Peyer's patch (tissue), 4 donors: ENCODE data around the gene ZC3H12D. TPM values are rescaled to one million over a fixed set of nuclear protein-coding genes. Genes with fewer than 3 reads are reported as not detected.
"Not testable (repeated sequence)": the region's sequence is repeated elsewhere in the genome, so short reads cannot be mapped to it uniquely, and the experiment has no call there.

Experiments used
- DNase-seq, 3 donors: peaks; one replicate each; pipeline ENCODE4 v3.0.0-alpha.2; 2017 to 2019
- H3K27ac ChIP-seq, 4 donors: fragments of 200-600 bp; sonication (generic); one replicate each; pipeline ENCODE4 v1.5.1; 2016 to 2019
- H3K27me3 ChIP-seq, 2 donors: fragments of 200-600 bp; sonication (generic); one replicate each; pipeline ENCODE4 v1.5.1; 2019
- H3K36me3 ChIP-seq, 3 donors: fragments of 200-600 bp; sonication (generic); one replicate each; pipeline ENCODE4 v1.5.1; 2016 to 2019
- H3K4me1 ChIP-seq, 4 donors: fragments of 200-600 bp; sonication (generic); one replicate each; pipeline ENCODE4 v1.5.1; 2016 to 2019
- H3K4me3 ChIP-seq, 4 donors: fragments of 200-600 bp; sonication (generic); 1 replicate in 3 of 4; 2 replicates in 1 of 4; pipeline ENCODE4 v1.5.1; 2016 to 2019; ENCODE audit warnings: mild to moderate bottlenecking in 1 of 4
- H3K9me3 ChIP-seq, 4 donors: fragments of 200-600 bp; sonication (generic); one replicate each; pipeline ENCODE4 v1.5.1; 2016 to 2019; ENCODE audit warnings: mild to moderate bottlenecking in 1 of 4
- POLR2A ChIP-seq, 2 donors: fragments of 450-650 bp; IDR thresholded peaks; one replicate each; pipeline ENCODE4 v1.5.1; 2017; ENCODE audit warnings: antibody characterized with exemption in 2 of 2, mild to moderate bottlenecking in 2 of 2, moderate library complexity in 2 of 2
- total RNA-seq, 4 donors: library from RNA; depleted of rRNA; stranded (reverse); fragments of >200 nt; gene quantifications; one replicate each; pipeline ENCODE4 v1.1.0, GENCODE V29; 2016
- TF ChIP-seq, protein P1 (sequence below), 6 experiments: fragments of 450-650 bp in 4 of 6; fragments of 200-600 bp in 2 of 6; sonication (generic) in 1 of 6; IDR thresholded peaks; one replicate each; pipeline ENCODE4 v1.5.1; 2017 to 2019; ENCODE audit warnings: antibody characterized with exemption in 6 of 6, mild to moderate bottlenecking in 3 of 6, moderate library complexity in 1 of 6

ZC3H12D gene
- total RNA-seq, 4 donors from 2014 or later: 7.8 to 32.2 (median 18.5) TPM

DNA sequence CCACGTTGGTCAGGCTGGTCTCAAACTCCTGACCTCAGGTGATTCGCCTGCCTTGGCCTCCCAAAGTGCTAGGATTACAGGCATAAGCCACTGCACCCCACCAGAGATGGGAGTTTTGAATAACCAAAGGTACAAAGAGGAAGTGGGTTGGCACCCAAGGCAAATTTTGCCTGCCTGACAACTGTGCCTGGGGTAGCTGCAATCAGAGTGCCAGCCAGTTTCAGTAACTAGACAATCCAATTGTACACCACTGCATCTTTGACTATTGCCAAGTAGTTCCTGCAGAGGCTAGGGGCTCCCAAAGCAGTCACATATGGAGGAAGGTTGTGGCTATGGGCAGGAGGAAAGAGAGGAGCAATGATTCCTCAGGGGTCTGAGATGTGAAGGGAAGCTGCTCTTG, 16.6 kb downstream of the ZC3H12D start:
- DNase-seq: peak in 2 of 3 donors; percentile 72 to 73
- Histone ChIP-seq H3K4me3 (no peak overlapping the region), H3K4me1 (peaks cover 0 to 21% (median 11%) of the 10 kb centered on the region in 4 donors), H3K36me3 (no peaks in the 10 kb centered on the region), H3K27ac (peak overlapping the region in 2 of 4 donors; percentile 64 to 74), H3K9me3 (no peaks in the 10 kb centered on the region), H3K27me3 (no peaks in the 10 kb centered on the region)
- TF ChIP-seq, protein P1, sequence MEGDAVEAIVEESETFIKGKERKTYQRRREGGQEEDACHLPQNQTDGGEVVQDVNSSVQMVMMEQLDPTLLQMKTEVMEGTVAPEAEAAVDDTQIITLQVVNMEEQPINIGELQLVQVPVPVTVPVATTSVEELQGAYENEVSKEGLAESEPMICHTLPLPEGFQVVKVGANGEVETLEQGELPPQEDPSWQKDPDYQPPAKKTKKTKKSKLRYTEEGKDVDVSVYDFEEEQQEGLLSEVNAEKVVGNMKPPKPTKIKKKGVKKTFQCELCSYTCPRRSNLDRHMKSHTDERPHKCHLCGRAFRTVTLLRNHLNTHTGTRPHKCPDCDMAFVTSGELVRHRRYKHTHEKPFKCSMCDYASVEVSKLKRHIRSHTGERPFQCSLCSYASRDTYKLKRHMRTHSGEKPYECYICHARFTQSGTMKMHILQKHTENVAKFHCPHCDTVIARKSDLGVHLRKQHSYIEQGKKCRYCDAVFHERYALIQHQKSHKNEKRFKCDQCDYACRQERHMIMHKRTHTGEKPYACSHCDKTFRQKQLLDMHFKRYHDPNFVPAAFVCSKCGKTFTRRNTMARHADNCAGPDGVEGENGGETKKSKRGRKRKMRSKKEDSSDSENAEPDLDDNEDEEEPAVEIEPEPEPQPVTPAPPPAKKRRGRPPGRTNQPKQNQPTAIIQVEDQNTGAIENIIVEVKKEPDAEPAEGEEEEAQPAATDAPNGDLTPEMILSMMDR (IDR thresholded peaks at IDR 0.05): no peak
- TF ChIP-seq POLR2A (IDR thresholded peaks at IDR 0.05): no peak

DNA sequence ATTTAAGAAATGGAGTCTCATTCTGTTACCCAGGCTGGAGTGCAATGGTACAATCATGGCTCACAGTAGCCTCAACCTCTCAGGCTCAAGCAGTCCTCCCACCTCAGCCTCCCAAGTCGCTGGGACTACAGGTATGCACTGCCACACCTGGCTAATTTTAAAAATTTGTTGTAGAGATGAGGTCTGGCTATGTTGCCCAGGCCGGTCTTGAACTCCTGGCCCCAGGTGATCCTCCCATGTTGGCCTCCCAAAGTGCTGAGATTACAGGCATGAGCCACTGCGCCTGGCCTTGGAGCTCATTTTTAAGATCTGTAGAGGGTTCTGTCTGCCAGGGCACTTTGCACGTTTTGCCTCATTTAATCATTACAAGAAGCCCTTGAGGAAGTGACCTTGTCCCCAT, 17.5 kb downstream of the ZC3H12D start:
- Histone ChIP-seq H3K4me3 (no peak overlapping the region), H3K36me3 (no peaks in the 10 kb centered on the region), H3K27ac (peak overlapping the region in 1 of 4 donors; percentile 74), H3K9me3 (no peaks in the 10 kb centered on the region), H3K27me3 (no peaks in the 10 kb centered on the region), H3K4me1 (peaks cover 0 to 15% (median 3%) of the 10 kb centered on the region in 4 donors)
- no peak for TF ChIP-seq POLR2A (IDR thresholded peaks at IDR 0.05)
- TF ChIP-seq, protein P1 (IDR thresholded peaks at IDR 0.05): no peak
- no peak for DNase-seq

DNA sequence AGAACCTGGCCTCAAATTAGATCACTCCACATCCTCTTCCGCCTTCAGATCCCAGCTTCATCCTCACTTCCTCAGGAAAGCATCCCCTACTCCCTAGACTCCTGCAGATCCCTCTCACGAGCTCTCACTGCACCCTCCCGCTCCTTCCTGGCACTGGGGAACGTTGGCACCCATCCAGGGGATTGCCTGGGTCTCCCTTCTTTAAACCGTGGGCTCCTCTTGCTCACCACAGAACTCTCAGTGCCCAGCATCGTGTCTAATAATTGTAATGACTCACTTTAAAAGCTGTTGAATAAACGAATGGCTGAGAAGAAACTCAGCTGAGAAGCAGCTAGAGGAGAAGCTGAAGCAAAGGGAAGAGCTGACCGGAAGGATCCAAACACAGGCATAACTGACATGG, 20.4 kb downstream of the ZC3H12D start:
- Histone ChIP-seq H3K27me3 (no peaks in the 10 kb centered on the region), H3K27ac (peak overlapping the region in 1 of 4 donors; percentile 25), H3K4me1 (peaks cover 0 to 12% (median 3%) of the 10 kb centered on the region in 4 donors), H3K4me3 (no peak overlapping the region), H3K9me3 (no peaks in the 10 kb centered on the region), H3K36me3 (peaks cover 0 to 14% (median 0%) of the 10 kb centered on the region in 3 donors)
- TF ChIP-seq, protein P1 (IDR thresholded peaks at IDR 0.05): no peak
- TF ChIP-seq POLR2A (IDR thresholded peaks at IDR 0.05): no peak
- DNase-seq: no peak

DNA sequence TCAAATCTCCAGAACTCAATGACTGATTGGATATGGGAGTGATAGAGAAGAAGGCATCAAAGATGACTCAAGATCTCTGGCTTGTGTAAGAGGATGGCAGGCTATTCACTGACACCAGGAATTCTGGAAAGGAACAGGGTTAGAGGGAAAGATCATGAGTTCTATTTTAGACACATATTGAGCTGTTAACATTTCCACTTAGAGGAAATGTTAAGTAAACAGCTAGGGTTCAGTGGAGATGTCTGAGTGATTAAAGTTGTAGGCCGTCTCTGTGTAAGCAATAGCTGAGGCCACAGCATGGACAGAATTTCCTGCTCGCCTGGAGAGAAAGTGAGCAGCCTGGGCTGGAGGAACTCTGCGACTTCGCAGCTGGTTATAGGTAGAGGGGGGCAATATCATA, 21.0 kb downstream of the ZC3H12D start:
- no peak for DNase-seq
- no peak overlapping the region for H3K4me3 ChIP-seq
- TF ChIP-seq, protein P1 (IDR thresholded peaks at IDR 0.05): no peak
- TF ChIP-seq POLR2A (IDR thresholded peaks at IDR 0.05): no peak
- H3K4me1 ChIP-seq: peaks cover 0 to 12% (median 3%) of the 10 kb centered on the region in 4 donors
- H3K27me3 ChIP-seq: no peaks in the 10 kb centered on the region
- no peaks in the 10 kb centered on the region for H3K9me3 ChIP-seq
- peak overlapping the region in 1 of 4 donors; percentile 25 for H3K27ac ChIP-seq
- H3K36me3 ChIP-seq: peaks cover 0 to 17% (median 0%) of the 10 kb centered on the region in 3 donors

DNA sequence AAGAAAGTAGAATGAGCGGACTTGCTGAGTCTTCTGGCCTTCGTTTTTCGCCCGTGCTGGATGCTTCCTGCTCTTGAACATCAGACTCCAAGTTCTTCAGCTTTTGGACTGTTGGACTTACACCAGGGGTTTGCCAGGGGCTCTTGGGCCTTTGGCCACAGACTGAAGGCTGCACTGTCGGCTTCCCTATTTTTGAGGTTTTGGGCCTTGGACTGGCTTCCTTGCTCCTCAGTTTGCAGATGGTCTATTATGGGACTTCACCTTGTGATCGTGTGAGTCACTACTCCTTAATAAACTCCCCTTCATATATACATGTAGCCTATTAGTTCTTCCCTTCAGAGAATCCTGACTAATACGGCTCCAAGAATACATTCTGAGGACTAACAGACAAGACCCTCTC, 22.1 kb downstream of the ZC3H12D start:
- H3K27ac ChIP-seq, H3K27me3 ChIP-seq, H3K4me3 ChIP-seq, DNase-seq, H3K9me3 ChIP-seq: not testable (repeated sequence)
- Histone ChIP-seq H3K36me3 (peaks cover 0 to 17% (median 0%) of the 10 kb centered on the region in 3 donors), H3K4me1 (peaks cover 0 to 12% (median 3%) of the 10 kb centered on the region in 4 donors)

DNA sequence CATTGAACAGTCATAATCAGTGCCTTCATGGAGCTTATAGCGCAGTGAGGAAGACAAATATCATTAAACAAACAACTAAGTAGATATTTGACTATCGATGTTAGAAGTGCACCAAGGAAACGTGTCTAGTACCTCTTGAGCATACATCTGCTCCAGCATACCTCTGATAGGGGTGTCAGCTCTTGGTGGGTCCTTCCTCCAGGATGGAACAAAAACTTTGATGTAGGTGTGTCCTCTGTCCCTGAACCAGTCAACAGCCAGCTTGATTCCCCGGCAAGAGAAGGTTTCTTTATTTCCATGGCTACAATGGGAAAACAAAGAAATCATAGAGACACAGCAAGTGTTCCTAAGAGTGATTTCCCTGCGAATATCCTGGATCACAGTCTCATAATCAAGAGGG, 23.1 kb downstream of the ZC3H12D start:
- Histone ChIP-seq H3K27me3 (no peaks in the 10 kb centered on the region), H3K36me3 (peaks cover 0 to 17% (median 0%) of the 10 kb centered on the region in 3 donors), H3K4me3 (no peak overlapping the region), H3K9me3 (no peaks in the 10 kb centered on the region), H3K27ac (no peak overlapping the region), H3K4me1 (peaks cover 0 to 12% (median 0%) of the 10 kb centered on the region in 4 donors)
- no peak for TF ChIP-seq POLR2A (IDR thresholded peaks at IDR 0.05)
- TF ChIP-seq, protein P1 (IDR thresholded peaks at IDR 0.05): no peak
- DNase-seq: no peak

DNA sequence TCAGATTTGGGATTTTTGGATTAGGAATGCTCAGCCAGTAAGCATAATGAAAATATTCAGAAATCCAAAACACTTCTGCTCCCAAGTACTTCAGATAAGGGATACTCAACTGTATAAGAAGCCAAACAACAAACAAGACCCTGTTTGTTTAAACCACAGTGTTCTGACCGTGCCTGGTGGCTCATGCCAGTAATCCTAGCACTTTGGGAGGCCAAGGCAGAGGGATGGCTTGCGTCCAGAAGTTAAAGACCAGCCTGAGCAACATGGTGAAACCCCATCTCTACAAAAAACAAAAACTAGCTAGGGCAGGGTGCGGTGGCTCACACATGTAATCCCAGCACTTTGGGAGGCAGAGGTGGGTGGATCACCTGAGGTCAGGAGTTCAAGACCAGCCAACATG, 24.6 kb downstream of the ZC3H12D start:
- not testable (repeated sequence) for H3K4me3 ChIP-seq, H3K27me3 ChIP-seq, DNase-seq, H3K9me3 ChIP-seq, H3K4me1 ChIP-seq, H3K27ac ChIP-seq
- H3K36me3 ChIP-seq: peaks cover 0 to 17% (median 0%) of the 10 kb centered on the region in 3 donors
